SK-N-SH (cell line): ENCODE measurements around the gene OTUB1. TPM values are rescaled to one million over a fixed set of nuclear protein-coding genes. Genes with fewer than 3 reads are reported as not detected.

Source experiments
- CTCF ChIA-PET: fragments of 300-600, 350-600 bp; formaldehyde crosslinking; extraction: SDS; loops from one replicate; lab custom pipeline; 2021; lab: Yijun Ruan, JAX
- POLR2A ChIA-PET: fragments of 350-600 bp; sonication (Branson Sonifier 250); formaldehyde crosslinking; extraction: SDS; loops from one replicate; lab custom pipeline; 2020; ENCODE audit warnings: antibody characterized with exemption, inconsistent platforms; lab: Yijun Ruan, JAX
- DNase-seq: peaks from one replicate; pipeline ENCODE4 v3.0.0; 2012
- H2AFZ ChIP-seq: fragments of 200-600 bp; sonication (generic); 2 replicates; pipeline ENCODE4 v1.8.1; 2016; ENCODE audit warnings: antibody characterized with exemption, mild to moderate bottlenecking, low read depth
- H3F3A ChIP-seq: fragments of 200-600 bp; sonication (generic); replicated peaks from 2 replicates; pipeline ENCODE3; 2016; ENCODE audit warnings: antibody characterized with exemption, mild to moderate bottlenecking; ENCODE audit not compliant: insufficient read depth
- H3K27ac ChIP-seq, 2 experiments: fragments of 200-500 bp in 1 of 2; fragments of 200-600 bp in 1 of 2; sonication (Bioruptor generic) in 1 of 2; sonication (generic), shearing (Covaris generic) in 1 of 2; 2 replicates each; pipeline versions ENCODE4 v1.5.1 to v1.6.1; 2014 to 2016; ENCODE audit warnings: low read depth in 2 of 2, inconsistent platforms in 1 of 2, low read length in 1 of 2, mild to moderate bottlenecking in 1 of 2, mixed read lengths in 1 of 2
- H3K27me3 ChIP-seq: fragments of 200-600 bp; sonication (generic), shearing (Covaris generic); 2 replicates; pipeline ENCODE4 v1.6.1; 2016; ENCODE audit warnings: mixed run types; ENCODE audit not compliant: insufficient read depth
- H3K36me3 ChIP-seq, 2 experiments: fragments of 200-500 bp in 1 of 2; fragments of 200-600 bp in 1 of 2; sonication (Bioruptor generic) in 1 of 2; sonication (generic) in 1 of 2; replicated peaks in 1 of 2; 2 replicates each; pipeline versions ENCODE3 to v1.5.1; 2014 to 2016; ENCODE audit warnings: low read length in 1 of 2, mild to moderate bottlenecking in 1 of 2; ENCODE audit not compliant: insufficient read depth in 2 of 2, control insufficient read depth in 1 of 2
- H3K4me1 ChIP-seq, 2 experiments: fragments of 200-500 bp in 1 of 2; fragments of 200-600 bp in 1 of 2; sonication (Bioruptor generic) in 1 of 2; sonication (generic), shearing (Covaris generic) in 1 of 2; 2 replicates each; pipeline versions ENCODE4 v1.5.1 to v1.6.1; 2014 to 2016; ENCODE audit warnings: low read depth in 1 of 2, low read length in 1 of 2, mixed run types in 1 of 2; ENCODE audit not compliant: insufficient read depth in 2 of 2, control insufficient read depth in 1 of 2
- H3K4me2 ChIP-seq: fragments of 200-600 bp; sonication (generic), shearing (Covaris generic); 2 replicates; pipeline ENCODE4 v1.6.1; 2017; ENCODE audit warnings: mixed run types
- H3K4me3 ChIP-seq, 2 experiments: fragments of 200-500 bp in 1 of 2; fragments of 200-600 bp in 1 of 2; sonication (Bioruptor generic) in 1 of 2; sonication (generic), shearing (Covaris generic) in 1 of 2; 2 replicates each; pipeline versions ENCODE4 v1.5.1 to v1.8.1; 2014 to 2016; ENCODE audit warnings: low read depth in 2 of 2, inconsistent platforms in 1 of 2, low read length in 1 of 2, mild to moderate bottlenecking in 1 of 2, mixed read lengths in 1 of 2, moderate library complexity in 1 of 2
- H3K79me2 ChIP-seq: fragments of 200-600 bp; sonication (generic); 2 replicates; pipeline ENCODE4 v1.8.1; 2017; ENCODE audit warnings: mild to moderate bottlenecking; ENCODE audit not compliant: insufficient read depth
- H3K9ac ChIP-seq: fragments of 200-600 bp; sonication (generic); 2 replicates; pipeline ENCODE4 v1.6.1; 2017; ENCODE audit warnings: mixed run types
- H3K9me2 ChIP-seq: fragments of 200-600 bp; sonication (generic); 2 replicates; pipeline ENCODE4 v1.6.1; 2017; ENCODE audit warnings: mixed run types
- H3K9me3 ChIP-seq: fragments of 200-600 bp; sonication (generic); 2 replicates; pipeline ENCODE4 v1.6.1; 2017; ENCODE audit warnings: mixed run types, mild to moderate bottlenecking, moderate library complexity
- H4K20me1 ChIP-seq: fragments of 200-600 bp; sonication (generic); 2 replicates; pipeline ENCODE4 v1.6.1; 2017; ENCODE audit warnings: mild to moderate bottlenecking, mixed run types; ENCODE audit not compliant: insufficient read depth
- CHD2 ChIP-seq: fragments of 150-350 bp; IDR thresholded peaks from 2 replicates; pipeline ENCODE4 v1.6.1; 2018; ENCODE audit warnings: low read length; ENCODE audit not compliant: partially characterized antibody
- CTCF ChIP-seq: fragments of 200-600 bp; sonication (generic); IDR thresholded peaks from 2 replicates; pipeline ENCODE4 v1.6.1; 2017; ENCODE audit warnings: antibody characterized with exemption, mild to moderate bottlenecking, moderate library complexity
- ELF1 ChIP-seq: IDR thresholded peaks from 2 replicates; pipeline ENCODE4 v1.4.0; 2012
- GABPA ChIP-seq: IDR thresholded peaks from 2 replicates; pipeline ENCODE4 v1.4.0; 2012; ENCODE audit warnings: low read depth, mild to moderate bottlenecking
- GATA2 ChIP-seq: sonication (generic); formaldehyde crosslinking; IDR thresholded peaks from 2 replicates; pipeline ENCODE4 v1.5.0; 2020; ENCODE audit warnings: mild to moderate bottlenecking, missing genetic modification reagents
- MAX ChIP-seq: IDR thresholded peaks from 2 replicates; pipeline ENCODE4 v1.4.0; 2012; ENCODE audit warnings: low read depth
- MXI1 ChIP-seq: IDR thresholded peaks from 2 replicates; pipeline ENCODE4 v1.6.1; 2012; ENCODE audit warnings: mild to moderate bottlenecking, low read depth, low read length, improper control_type of control experiment
- NFIC ChIP-seq: IDR thresholded peaks from 2 replicates; pipeline ENCODE4 v1.4.0; 2012; ENCODE audit warnings: borderline replicate concordance
- POLR2AphosphoS5 ChIP-seq: IDR thresholded peaks from 2 replicates; pipeline ENCODE4 v1.6.1; 2012; ENCODE audit warnings: low read depth, low read length
- SIN3A ChIP-seq: IDR thresholded peaks from 2 replicates; pipeline ENCODE4 v1.6.1; 2012; ENCODE audit warnings: low read depth, mild to moderate bottlenecking, low read length, moderate library complexity, borderline replicate concordance
- TAF1 ChIP-seq: IDR thresholded peaks from 2 replicates; pipeline ENCODE4 v1.6.1; 2012; ENCODE audit warnings: low read depth, mild to moderate bottlenecking, low read length, moderate library complexity, borderline replicate concordance
- YY1 ChIP-seq: IDR thresholded peaks from 2 replicates; pipeline ENCODE4 v1.4.0; 2012; ENCODE audit warnings: low read depth, mild to moderate bottlenecking
- ZBTB33 ChIP-seq: IDR thresholded peaks from 2 replicates; pipeline ENCODE4 v1.4.0; 2012; ENCODE audit warnings: low read depth, borderline replicate concordance
- WGBS: methylation state at CpG from one replicate; pipeline ENCODE4 v1.1.6; 2017; ENCODE audit warnings: low lambda C conversion rate; 5-methylcytosine and 5-hydroxymethylcytosine counted together
- polyA plus RNA-seq, 3 experiments: library from polyadenylated mRNA; depleted of rRNA; stranded (reverse); fragments of >200 nt; gene quantifications; 2 replicates each; pipeline ENCODE4 v1.2.3, GENCODE V29; 2012
- TF ChIP-seq, protein P1 (sequence below): IDR thresholded peaks from 2 replicates; pipeline ENCODE4; 2012

OTUB1 gene
- 183 and 195 TPM in 2 replicates for polyA plus RNA-seq (2012; rRNA removed)
- polyA plus RNA-seq (2012; cell fraction: cytosol; rRNA removed): 76.2 and 109 TPM in 2 replicates
- polyA plus RNA-seq (2012; cell fraction: nucleus; rRNA removed): 446 and 520 TPM in 2 replicates

DNA sequence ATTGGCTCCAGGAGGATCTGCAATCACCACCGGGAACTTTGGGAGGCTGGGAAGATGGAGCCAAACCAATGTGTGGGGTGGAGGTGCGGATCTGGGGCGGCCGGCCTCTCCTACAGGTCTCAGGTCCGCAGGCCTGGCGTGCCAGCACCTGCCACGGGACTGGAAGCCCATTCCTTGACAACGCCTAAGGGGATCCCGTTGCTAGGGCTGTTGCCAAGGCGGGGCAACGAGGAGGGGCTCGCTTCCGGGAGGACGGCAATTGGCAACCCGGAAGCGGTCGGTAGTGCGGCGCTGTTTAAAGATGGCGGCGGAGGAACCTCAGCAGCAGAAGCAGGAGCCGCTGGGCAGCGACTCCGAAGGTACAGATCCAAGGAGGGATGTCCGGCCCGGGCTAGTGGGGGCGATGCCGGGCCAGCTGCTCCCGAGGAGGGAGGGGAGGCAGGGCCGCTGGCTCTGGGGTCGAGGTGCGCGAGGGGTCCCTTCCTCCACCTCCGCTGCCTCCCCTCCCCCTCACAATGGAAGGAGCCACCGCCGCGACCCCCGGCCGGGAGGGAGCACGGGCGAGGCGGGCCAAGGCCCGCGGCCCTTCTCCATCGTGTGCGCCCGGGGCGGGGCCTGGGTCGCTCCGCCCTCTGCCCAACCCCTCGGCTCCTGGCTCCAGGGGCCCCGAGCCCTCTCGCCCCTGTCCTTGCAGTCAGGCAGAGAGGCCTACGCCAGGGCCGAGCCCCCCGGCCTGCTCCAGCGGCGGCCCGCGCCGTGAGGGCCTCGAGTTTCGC lies at the start of gene OTUB1:
Gene OTUB1, plus strand, starts transcription at position 283 of the 776 bp plus-strand sequence. Its CDS starts 19 bp downstream, at position 302.
- Histone ChIP-seq H3K27me3 (no peaks in the 10 kb centered on the region), H3K4me3 (peak within 1 kb of the TSS; percentile 79 to 93), H3K27ac (peak within 1 kb of the TSS; percentile 81 to 93), H3K9me2 (no peaks in the 10 kb centered on the region), H3K4me1 (peaks cover 7 to 17% of the 10 kb centered on the region in 2 experiments), H4K20me1 (peaks cover 11% of the 10 kb centered on the region), H3K9ac (peak within 1 kb of the TSS; percentile 92), H3K4me2 (peak within 1 kb of the TSS; percentile 93), H3K36me3 (peaks cover 14 to 19% of the 10 kb centered on the region in 2 experiments), H2AFZ (peak within 1 kb of the TSS; percentile 94), H3K79me2 (peaks cover 64% of the 10 kb centered on the region), H3F3A (peaks cover 11% of the 10 kb centered on the region), H3K9me3 (no peaks in the 10 kb centered on the region)
- POLR2A ChIA-PET: interaction anchor here (0.6 to 1.2 kb wide), 2 partner anchors 9 to 148 kb away, joined by 3 to 5 read pairs; partner anchors contain the start of gene MARK2
- 0% methylated on average over 19 of the region's 63 CpGs for WGBS
- CTCF ChIA-PET: interaction anchor here (0.7 to 0.9 kb wide), 3 partner anchors 31 to 159 kb away, joined by 3 to 4 read pairs (median 3); no protein-coding TSS in a partner anchor
- DNase-seq: peak; percentile 97
- TF ChIP-seq ELF1 (peak; percentile 92), POLR2AphosphoS5 (peak; percentile 84), NFIC (no peak), ZBTB33 (no peak), CHD2 (peak; percentile 79), CTCF (no peak), TAF1 (peak; percentile 97), YY1 (peak; percentile 94), MAX (0 out of 2 replicates have a peak, but pooled peaks have one; percentile 36), GABPA (peak; percentile 92), SIN3A (peak; percentile 48; the same call in 1 of the 2 replicates), GATA2 (CRISPR knock-in tag) (no peak), MXI1 (peak; percentile 93)
- TF ChIP-seq, protein P1, sequence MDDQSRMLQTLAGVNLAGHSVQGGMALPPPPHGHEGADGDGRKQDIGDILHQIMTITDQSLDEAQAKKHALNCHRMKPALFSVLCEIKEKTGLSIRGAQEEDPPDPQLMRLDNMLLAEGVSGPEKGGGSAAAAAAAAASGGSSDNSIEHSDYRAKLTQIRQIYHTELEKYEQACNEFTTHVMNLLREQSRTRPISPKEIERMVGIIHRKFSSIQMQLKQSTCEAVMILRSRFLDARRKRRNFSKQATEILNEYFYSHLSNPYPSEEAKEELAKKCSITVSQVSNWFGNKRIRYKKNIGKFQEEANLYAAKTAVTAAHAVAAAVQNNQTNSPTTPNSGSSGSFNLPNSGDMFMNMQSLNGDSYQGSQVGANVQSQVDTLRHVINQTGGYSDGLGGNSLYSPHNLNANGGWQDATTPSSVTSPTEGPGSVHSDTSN: no peak
